HepG2 (cell line): ENCODE results near the gene EHD1. TPM values are rescaled to one million over a fixed set of nuclear protein-coding genes. Genes with fewer than 3 reads are reported as not detected.

ENCODE experiments used
- ATAC-seq: fragments of 200-7000 bp; cut with Tn5 transposase; 3 replicates; pipeline ENCODE4 v1.9.1; 2020; ENCODE audit warnings: mild to moderate bottlenecking, moderate library complexity
- BruUV-seq: library from RNA; stranded (reverse); fragments of 400-500 nt; replicated peaks from 2 replicates; lab custom pipeline; 2021; lab: Mats Ljungman, UMichigan
- CTCF ChIA-PET: fragments of 300-600 bp; formaldehyde crosslinking; extraction: SDS; loops from one replicate; lab custom pipeline; 2021; ENCODE audit warnings: low total read pairs, inconsistent platforms, low intra/inter-chr PET ratio; lab: Yijun Ruan, JAX
- POLR2A ChIA-PET: fragments of 350-600 bp; sonication (Branson Sonifier 250); formaldehyde crosslinking; loops from one replicate; lab custom pipeline; 2020; ENCODE audit warnings: antibody characterized with exemption, inconsistent platforms; lab: Yijun Ruan, JAX
- DNase-seq: peaks from one replicate; pipeline ENCODE4 v3.0.0-alpha.2; 2015; ENCODE audit warnings: low spot score
- FAIRE-seq: peaks from 3 replicates; lab custom pipeline; 2011; peaks lifted over from hg19 to GRCh38; lab: Jason Lieb, UNC
- H2AFZ ChIP-seq: one replicate; pipeline ENCODE4 v1.6.1; 2011; ENCODE audit warnings: low read length, inconsistent platforms
- H3K27ac ChIP-seq: fragments of 300-600 bp; 3 replicates; pipeline ENCODE4 v1.8.0; 2011; ENCODE audit warnings: mixed run types, mild to moderate bottlenecking, mixed read lengths, low read length, inconsistent platforms; ENCODE audit not compliant: insufficient read depth; ENCODE audit errors: extremely low read length
- H3K27me3 ChIP-seq, 2 experiments: fragments of 200-600 bp in 1 of 2; 2 replicates in 1 of 2; 3 replicates in 1 of 2; pipeline versions ENCODE4 v1.6.0 to v1.8.0; 2011; ENCODE audit warnings: low read length in 2 of 2, mild to moderate bottlenecking in 2 of 2, moderate library complexity in 2 of 2, inconsistent platforms in 1 of 2; ENCODE audit not compliant: insufficient read depth in 2 of 2, control insufficient read depth in 1 of 2
- H3K36me3 ChIP-seq, 2 experiments: fragments of 200-600 bp in 1 of 2; replicated peaks in 1 of 2; 2 replicates in 1 of 2; 3 replicates in 1 of 2; pipeline versions ENCODE4 v1.5.1 to v1.8.0; 2011; ENCODE audit warnings: low read length in 2 of 2, inconsistent platforms in 1 of 2; ENCODE audit not compliant: insufficient read depth in 2 of 2, control insufficient read depth in 1 of 2
- H3K4me1 ChIP-seq: 2 replicates; pipeline ENCODE4 v1.5.1; 2012; ENCODE audit warnings: low read length, inconsistent platforms; ENCODE audit not compliant: insufficient read depth
- H3K4me2 ChIP-seq: 2 replicates; pipeline ENCODE4 v1.6.0; 2011; ENCODE audit warnings: low read depth, low read length, inconsistent platforms
- H3K4me3 ChIP-seq, 3 experiments: fragments of 200-600 bp in 1 of 3; sonication (generic), shearing (Covaris generic) in 1 of 3; replicated peaks in 1 of 3; 2 replicates each; pipeline ENCODE4 v1.5.1; 2011 to 2016; ENCODE audit warnings: low read length in 3 of 3, inconsistent platforms in 2 of 3, low read depth in 2 of 3, mild to moderate bottlenecking in 2 of 3, control low read depth in 1 of 3, mixed read lengths in 1 of 3; ENCODE audit not compliant: insufficient read depth in 1 of 3
- H3K79me2 ChIP-seq: one replicate; pipeline ENCODE4 v1.6.1; 2011; ENCODE audit warnings: low read length, inconsistent platforms; ENCODE audit not compliant: insufficient read depth
- H3K9ac ChIP-seq: 2 replicates; pipeline ENCODE4 v1.6.0; 2011; ENCODE audit warnings: mild to moderate bottlenecking, low read depth, low read length, inconsistent platforms; ENCODE audit not compliant: insufficient read depth
- H3K9me3 ChIP-seq: 2 replicates; pipeline ENCODE4 v1.5.1; 2012; ENCODE audit warnings: mild to moderate bottlenecking, low read length
- H4K20me1 ChIP-seq: 2 replicates; pipeline ENCODE4 v1.6.0; 2011; ENCODE audit warnings: inconsistent platforms, mild to moderate bottlenecking, low read length, moderate library complexity; ENCODE audit not compliant: insufficient read depth
- ESRRA ChIP-seq: sonication (generic); formaldehyde crosslinking; IDR thresholded peaks from 2 replicates; pipeline ENCODE4 v1.5.1; 2020; ENCODE audit warnings: mild to moderate bottlenecking, low read depth, missing genetic modification reagents
- PRDM10 ChIP-seq: sonication (generic); formaldehyde crosslinking; IDR thresholded peaks from 2 replicates; pipeline ENCODE4 v1.4.0; 2020; ENCODE audit warnings: low read depth, missing genetic modification reagents
- SMC3 ChIP-seq: IDR thresholded peaks from 2 replicates; pipeline ENCODE4 v1.6.1; 2011; ENCODE audit warnings: low read length, improper control_type of control experiment
- SYNCRIP ChIP-seq: fragments of 200-400 bp; formaldehyde crosslinking; IDR thresholded peaks from 2 replicates; pipeline ENCODE4 v1.6.1; 2018; ENCODE audit warnings: mild to moderate bottlenecking, low read depth, low read length; ENCODE audit not compliant: insufficient read depth
- TBX2 ChIP-seq: sonication (generic); formaldehyde crosslinking; IDR thresholded peaks from 2 replicates; pipeline ENCODE4 v1.5.0; 2020; ENCODE audit warnings: missing genetic modification reagents, mild to moderate bottlenecking, borderline replicate concordance
- ZFP82 ChIP-seq: sonication (generic); formaldehyde crosslinking; IDR thresholded peaks from 2 replicates; pipeline ENCODE4 v1.5.1; 2020; ENCODE audit warnings: mild to moderate bottlenecking, missing genetic modification reagents, borderline replicate concordance
- ZNF564 ChIP-seq: sonication (generic); formaldehyde crosslinking; IDR thresholded peaks from 2 replicates; pipeline ENCODE4 v1.8.1; 2023; ENCODE audit warnings: mild to moderate bottlenecking, missing genetic modification reagents
- WGBS: methylation state at CpG from one replicate; pipeline ENCODE4 v1.1.6; 2017; ENCODE audit warnings: low lambda C conversion rate; 5-methylcytosine and 5-hydroxymethylcytosine counted together
- in situ Hi-C: cut with HindIII; loops from 2 replicates; pipeline ENCODE4 v1.10.0; 2017; ENCODE audit warnings: low pct_unique_long_range_greater_than_20kb; ENCODE audit not compliant: extremely low pct_ligation_motif_present
- intact Hi-C: fragments of 100-400 bp; cut with micrococcal nuclease; formaldehyde crosslinking; loops from one replicate; pipeline ENCODE4 v1.10.0; 2022; ENCODE audit not compliant: unreplicated experiment
- polyA plus RNA-seq, 8 experiments: library from polyadenylated mRNA; depleted of rRNA in 3 of 8; stranded (reverse) in 7 of 8; unstranded in 1 of 8; fragments of >200 nt; fragmentation: Illumina TruSeq in 4 of 8; extraction: Trizol in 4 of 8; gene quantifications; 2 replicates each; pipeline versions ENCODE4 v1.2.1 to v1.2.3, GENCODE V29; 2011 to 2016; ENCODE audit warnings: low read depth in 4 of 8, missing spikeins in 1 of 8, mixed read lengths in 1 of 8; ENCODE audit not compliant: insufficient read depth in 1 of 8
- total RNA-seq, 5 experiments: library from RNA; depleted of rRNA; stranded (reverse); fragments of >200 nt; fragmentation: Illumina TruSeq; extraction: Trizol; gene quantifications; 2 replicates each; pipeline ENCODE4 v1.2.3, GENCODE V29; 2016; ENCODE audit warnings: low read depth in 1 of 5
- TF ChIP-seq, protein P1 (sequence below): sonication (generic); formaldehyde crosslinking; conservative IDR thresholded peaks from 2 replicates; pipeline ENCODE4 v1.4.0; 2020; ENCODE audit warnings: missing genetic modification reagents
- TF ChIP-seq, protein P2 (sequence below): sonication (generic); formaldehyde crosslinking; IDR thresholded peaks from 2 replicates; pipeline ENCODE4 v1.4.0; 2020; ENCODE audit warnings: missing genetic modification reagents, borderline replicate concordance
- TF ChIP-seq, protein P3 (sequence below): sonication (generic); formaldehyde crosslinking; IDR thresholded peaks from 2 replicates; pipeline ENCODE4 v1.5.1; 2020; ENCODE audit warnings: missing genetic modification reagents, mild to moderate bottlenecking, borderline replicate concordance

The EHD1 gene
- total and polyA plus RNA-seq, 2 of the 13 experiments (the other 11 are each of a cell fraction or from before 2014, with no cell fraction given), result 23.6 to 26.6 TPM

DNA sequence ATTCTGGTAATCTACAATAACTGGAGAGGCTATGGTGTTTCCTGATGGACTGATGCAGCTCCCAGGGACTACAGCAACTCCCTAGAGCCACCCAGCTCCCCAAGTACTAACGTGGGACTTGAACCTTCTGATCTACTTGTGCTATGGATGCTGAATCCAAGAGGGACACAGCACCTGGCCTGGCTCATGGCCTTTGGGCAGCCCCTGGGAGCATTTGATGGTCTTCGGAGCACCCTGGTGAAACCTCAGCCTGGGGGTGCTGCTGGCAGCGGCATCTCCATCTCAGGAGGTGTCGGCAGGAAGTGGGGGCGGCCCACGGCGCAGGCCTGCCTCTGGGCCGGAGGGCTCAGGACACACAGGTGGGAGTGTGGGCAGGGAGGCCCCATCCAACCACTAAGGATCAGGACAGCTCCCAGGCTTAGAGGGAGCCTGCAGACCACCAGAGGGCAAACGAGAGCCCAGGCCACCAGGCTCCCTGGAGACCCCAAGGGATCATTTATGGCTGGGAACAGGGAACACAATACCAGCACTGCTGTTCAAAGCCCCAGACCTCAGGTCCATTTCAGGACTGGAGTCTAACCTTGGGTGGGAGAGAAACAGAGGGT lies 8.7 kb downstream of the EHD1 start:
- H3K4me1 ChIP-seq, result peaks cover 57% of the 10 kb centered on the region
- TF ChIP-seq ESRRA (CRISPR knock-in tag) (no peak), SMC3 (peak; percentile 15; the same call in 1 of the 2 replicates), TBX2 (CRISPR knock-in tag) (no peak), ZNF564 (0 out of 2 replicates have a peak, but pooled peaks have one; percentile 22), PRDM10 (no peak), SYNCRIP (no peak), ZFP82 (CRISPR knock-in tag) (no peak)
- TF ChIP-seq, protein P1, sequence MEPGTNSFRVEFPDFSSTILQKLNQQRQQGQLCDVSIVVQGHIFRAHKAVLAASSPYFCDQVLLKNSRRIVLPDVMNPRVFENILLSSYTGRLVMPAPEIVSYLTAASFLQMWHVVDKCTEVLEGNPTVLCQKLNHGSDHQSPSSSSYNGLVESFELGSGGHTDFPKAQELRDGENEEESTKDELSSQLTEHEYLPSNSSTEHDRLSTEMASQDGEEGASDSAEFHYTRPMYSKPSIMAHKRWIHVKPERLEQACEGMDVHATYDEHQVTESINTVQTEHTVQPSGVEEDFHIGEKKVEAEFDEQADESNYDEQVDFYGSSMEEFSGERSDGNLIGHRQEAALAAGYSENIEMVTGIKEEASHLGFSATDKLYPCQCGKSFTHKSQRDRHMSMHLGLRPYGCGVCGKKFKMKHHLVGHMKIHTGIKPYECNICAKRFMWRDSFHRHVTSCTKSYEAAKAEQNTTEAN (CRISPR knock-in tag), result no peak
- TF ChIP-seq, protein P2, sequence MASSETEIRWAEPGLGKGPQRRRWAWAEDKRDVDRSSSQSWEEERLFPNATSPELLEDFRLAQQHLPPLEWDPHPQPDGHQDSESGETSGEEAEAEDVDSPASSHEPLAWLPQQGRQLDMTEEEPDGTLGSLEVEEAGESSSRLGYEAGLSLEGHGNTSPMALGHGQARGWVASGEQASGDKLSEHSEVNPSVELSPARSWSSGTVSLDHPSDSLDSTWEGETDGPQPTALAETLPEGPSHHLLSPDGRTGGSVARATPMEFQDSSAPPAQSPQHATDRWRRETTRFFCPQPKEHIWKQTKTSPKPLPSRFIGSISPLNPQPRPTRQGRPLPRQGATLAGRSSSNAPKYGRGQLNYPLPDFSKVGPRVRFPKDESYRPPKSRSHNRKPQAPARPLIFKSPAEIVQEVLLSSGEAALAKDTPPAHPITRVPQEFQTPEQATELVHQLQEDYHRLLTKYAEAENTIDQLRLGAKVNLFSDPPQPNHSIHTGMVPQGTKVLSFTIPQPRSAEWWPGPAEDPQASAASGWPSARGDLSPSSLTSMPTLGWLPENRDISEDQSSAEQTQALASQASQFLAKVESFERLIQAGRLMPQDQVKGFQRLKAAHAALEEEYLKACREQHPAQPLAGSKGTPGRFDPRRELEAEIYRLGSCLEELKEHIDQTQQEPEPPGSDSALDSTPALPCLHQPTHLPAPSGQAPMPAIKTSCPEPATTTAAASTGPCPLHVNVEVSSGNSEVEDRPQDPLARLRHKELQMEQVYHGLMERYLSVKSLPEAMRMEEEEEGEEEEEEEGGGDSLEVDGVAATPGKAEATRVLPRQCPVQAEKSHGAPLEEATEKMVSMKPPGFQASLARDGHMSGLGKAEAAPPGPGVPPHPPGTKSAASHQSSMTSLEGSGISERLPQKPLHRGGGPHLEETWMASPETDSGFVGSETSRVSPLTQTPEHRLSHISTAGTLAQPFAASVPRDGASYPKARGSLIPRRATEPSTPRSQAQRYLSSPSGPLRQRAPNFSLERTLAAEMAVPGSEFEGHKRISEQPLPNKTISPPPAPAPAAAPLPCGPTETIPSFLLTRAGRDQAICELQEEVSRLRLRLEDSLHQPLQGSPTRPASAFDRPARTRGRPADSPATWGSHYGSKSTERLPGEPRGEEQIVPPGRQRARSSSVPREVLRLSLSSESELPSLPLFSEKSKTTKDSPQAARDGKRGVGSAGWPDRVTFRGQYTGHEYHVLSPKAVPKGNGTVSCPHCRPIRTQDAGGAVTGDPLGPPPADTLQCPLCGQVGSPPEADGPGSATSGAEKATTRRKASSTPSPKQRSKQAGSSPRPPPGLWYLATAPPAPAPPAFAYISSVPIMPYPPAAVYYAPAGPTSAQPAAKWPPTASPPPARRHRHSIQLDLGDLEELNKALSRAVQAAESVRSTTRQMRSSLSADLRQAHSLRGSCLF (CRISPR knock-in tag), result no peak
- TF ChIP-seq, protein P3, sequence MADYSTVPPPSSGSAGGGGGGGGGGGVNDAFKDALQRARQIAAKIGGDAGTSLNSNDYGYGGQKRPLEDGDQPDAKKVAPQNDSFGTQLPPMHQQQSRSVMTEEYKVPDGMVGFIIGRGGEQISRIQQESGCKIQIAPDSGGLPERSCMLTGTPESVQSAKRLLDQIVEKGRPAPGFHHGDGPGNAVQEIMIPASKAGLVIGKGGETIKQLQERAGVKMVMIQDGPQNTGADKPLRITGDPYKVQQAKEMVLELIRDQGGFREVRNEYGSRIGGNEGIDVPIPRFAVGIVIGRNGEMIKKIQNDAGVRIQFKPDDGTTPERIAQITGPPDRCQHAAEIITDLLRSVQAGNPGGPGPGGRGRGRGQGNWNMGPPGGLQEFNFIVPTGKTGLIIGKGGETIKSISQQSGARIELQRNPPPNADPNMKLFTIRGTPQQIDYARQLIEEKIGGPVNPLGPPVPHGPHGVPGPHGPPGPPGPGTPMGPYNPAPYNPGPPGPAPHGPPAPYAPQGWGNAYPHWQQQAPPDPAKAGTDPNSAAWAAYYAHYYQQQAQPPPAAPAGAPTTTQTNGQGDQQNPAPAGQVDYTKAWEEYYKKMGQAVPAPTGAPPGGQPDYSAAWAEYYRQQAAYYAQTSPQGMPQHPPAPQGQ (CRISPR knock-in tag), result no peak

More for the DNA sequence above, 8.7 kb downstream of the EHD1 start:
- WGBS, result 73% methylated on average over 5 of the region's 9 CpGs
- peak; percentile 42 for DNase-seq
- ChIA-PET POLR2A (interaction anchor here (0.8 to 3.5 kb wide), 10 partner anchors 8 to 23 kb away, joined by 3 to 20 read pairs (median 7); partner anchors contain the start of gene EHD1), CTCF (interaction anchor here (1.6 kb wide), 1 partner anchor 24 kb away, joined by 5 read pairs; no protein-coding TSS in a partner anchor)
- in situ Hi-C loops, result no loop called here
- Histone ChIP-seq H3K4me3 (peak overlapping the region in 1 of 3 experiments; percentile 57; a peak in 3 of 6 replicates), H3K27me3 (no peaks in the 10 kb centered on the region), H3K36me3 (peaks cover 2 to 28% of the 10 kb centered on the region in 2 experiments; a peak in 2 of 5 replicates), H2AFZ (no peak overlapping the region), H4K20me1 (no peaks in the 10 kb centered on the region; the same call in 1 of the 2 replicates), H3K4me2 (peak overlapping the region; percentile 83), H3K27ac (peak overlapping the region; percentile 86), H3K79me2 (peaks cover 55% of the 10 kb centered on the region), H3K9ac (peak overlapping the region; percentile 58), H3K9me3 (no peaks in the 10 kb centered on the region)
- intact Hi-C loops, result loop anchor here (1.0 to 2.0 kb wide), 3 partner anchors 18 to 25 kb away; no protein-coding TSS in a partner anchor
- BruUV-seq, result no TSS peak
- FAIRE-seq, result peak; percentile 46
- ATAC-seq, result peak; percentile 68
